K562 (cell line): ENCODE data around the gene ST6GALNAC3.

ENCODE experiments used
- ATF3 ChIP-seq, 2 experiments: fragments of 450-650 bp in 1 of 2; sonication (generic) in 1 of 2; formaldehyde crosslinking in 1 of 2; IDR thresholded peaks in 1 of 2; conservative IDR thresholded peaks in 1 of 2; 2 replicates each; pipeline versions ENCODE4 v1.6.1 to v1.8.1; 2016 to 2023; ENCODE audit warnings: mild to moderate bottlenecking in 2 of 2, moderate library complexity in 2 of 2, inconsistent platforms in 1 of 2, missing genetic modification reagents in 1 of 2
- HNRNPK ChIP-seq: fragments of 200-400 bp; formaldehyde crosslinking; IDR thresholded peaks from one replicate; pipeline ENCODE4 v1.6.1; 2018; ENCODE audit warnings: mild to moderate bottlenecking, low read depth, low read length; ENCODE audit not compliant: poor library complexity, severe bottlenecking
- PCBP1 ChIP-seq: fragments of 200-400 bp; formaldehyde crosslinking; IDR thresholded peaks from 2 replicates; pipeline ENCODE4 v1.6.1; 2018; ENCODE audit warnings: mild to moderate bottlenecking, low read depth, low read length; ENCODE audit not compliant: poor library complexity, severe bottlenecking
- RFX1 ChIP-seq: fragments of 450-650 bp; IDR thresholded peaks from 2 replicates; pipeline ENCODE4 v1.6.1; 2016; ENCODE audit warnings: mild to moderate bottlenecking, moderate library complexity

- TF ChIP-seq HNRNPK (no peak), RFX1 (no peak), ATF3 (IDR thresholded peaks at IDR 0.05) (no peak), ATF3 (CRISPR knock-in tag; conservative IDR thresholded peaks at IDR 0.05) (no peak), PCBP1 (no peak)
Measured at GRCh38 chr1:76122271-76122670, 47.7 kb downstream of the ST6GALNAC3 start.
